Caco-2 (cell line): Measurements from ENCODE around the gene FAAH. TPM values are rescaled to one million over a fixed set of nuclear protein-coding genes. Genes with fewer than 3 reads are reported as not detected.

Source experiments
- BruUV-seq: library from RNA; stranded (reverse); fragments of 400-500 nt; replicated peaks from 2 replicates; lab custom pipeline; 2021; lab: Mats Ljungman, UMichigan
- CTCF ChIA-PET: fragments of 300-600 bp; sonication (Branson Sonifier 250); formaldehyde crosslinking; loops from one replicate; lab custom pipeline; 2022; ENCODE audit warnings: antibody characterized with exemption; lab: Charles Lee
- POLR2A ChIA-PET: fragments of 300-600 bp; sonication (Branson Sonifier 250); formaldehyde crosslinking; loops from one replicate; lab custom pipeline; 2022; ENCODE audit warnings: antibody characterized with exemption; lab: Charles Lee
- DNase-seq, 2 experiments: peaks; one replicate each; pipeline versions ENCODE4 v3.0.0 to v3.0.0-alpha.2; 2020 to 2022
- H3K27me3 ChIP-seq: replicated peaks from 2 replicates; pipeline ENCODE4 v1.6.0; 2011; ENCODE audit warnings: low read length; ENCODE audit not compliant: control insufficient read depth, insufficient read depth
- H3K36me3 ChIP-seq: 2 replicates; pipeline ENCODE4 v1.5.1; 2011; ENCODE audit warnings: low read length; ENCODE audit not compliant: control insufficient read depth, insufficient read depth
- H3K4me1 ChIP-seq: fragments of 250-450 bp; sonication (Bioruptor Pico); 2 replicates; pipeline ENCODE4 v1.5.1; 2020; ENCODE audit warnings: mild to moderate bottlenecking
- H3K4me3 ChIP-seq: 2 replicates; pipeline ENCODE4 v1.5.1; 2011; ENCODE audit warnings: low read depth, mild to moderate bottlenecking, control low read depth, low read length
- H3K9me3 ChIP-seq: fragments of 250-450 bp; sonication (Bioruptor Pico); 2 replicates; pipeline ENCODE4 v1.5.1; 2020; ENCODE audit warnings: mild to moderate bottlenecking, moderate library complexity
- H3K27ac Mint-ChIP-seq: one replicate; pipeline ENCODE4 v1.8.0; 2022; ENCODE audit warnings: mixed read lengths; ENCODE audit not compliant: unreplicated experiment
- H3K27me3 Mint-ChIP-seq: one replicate; pipeline ENCODE4 v1.8.0; 2022; ENCODE audit warnings: mixed read lengths; ENCODE audit not compliant: insufficient read depth, unreplicated experiment
- H3K36me3 Mint-ChIP-seq: one replicate; pipeline ENCODE4 v1.8.0; 2022; ENCODE audit warnings: mild to moderate bottlenecking, mixed read lengths; ENCODE audit not compliant: insufficient read depth, unreplicated experiment
- H3K4me1 Mint-ChIP-seq: one replicate; pipeline ENCODE4 v1.8.0; 2022; ENCODE audit warnings: low read depth, mixed read lengths; ENCODE audit not compliant: unreplicated experiment
- H3K4me3 Mint-ChIP-seq: one replicate; pipeline ENCODE4 v1.8.0; 2022; ENCODE audit warnings: mild to moderate bottlenecking, moderate library complexity, mixed read lengths; ENCODE audit not compliant: unreplicated experiment
- H3K9me3 Mint-ChIP-seq: one replicate; pipeline ENCODE4 v1.8.0; 2022; ENCODE audit warnings: mixed read lengths; ENCODE audit not compliant: unreplicated experiment
- CTCF ChIP-seq, 2 experiments: fragments of 200-600 bp in 1 of 2; IDR thresholded peaks; 1 replicate in 1 of 2; 2 replicates in 1 of 2; pipeline versions ENCODE4 v1.5.1 to v1.8.0; 2011 to 2022; ENCODE audit warnings: antibody characterized with exemption in 1 of 2, control low read depth in 1 of 2, inconsistent platforms in 1 of 2, low read depth in 1 of 2, low read length in 1 of 2, mild to moderate bottlenecking in 1 of 2, moderate library complexity in 1 of 2; ENCODE audit not compliant: insufficient read depth in 1 of 2, severe bottlenecking in 1 of 2, unreplicated experiment in 1 of 2
- intact Hi-C: fragments of 100-400 bp; cut with micrococcal nuclease; formaldehyde crosslinking; loops from one replicate; pipeline ENCODE4 v1.10.0; 2022; ENCODE audit not compliant: unreplicated experiment
- total RNA-seq: library from RNA; stranded (reverse); gene quantifications from 2 replicates; pipeline ENCODE4 v1.2.3, GENCODE V29; 2022

The FAAH gene
- total RNA-seq, 1 experiment from 2014 or later: 29.1 TPM

DNA sequence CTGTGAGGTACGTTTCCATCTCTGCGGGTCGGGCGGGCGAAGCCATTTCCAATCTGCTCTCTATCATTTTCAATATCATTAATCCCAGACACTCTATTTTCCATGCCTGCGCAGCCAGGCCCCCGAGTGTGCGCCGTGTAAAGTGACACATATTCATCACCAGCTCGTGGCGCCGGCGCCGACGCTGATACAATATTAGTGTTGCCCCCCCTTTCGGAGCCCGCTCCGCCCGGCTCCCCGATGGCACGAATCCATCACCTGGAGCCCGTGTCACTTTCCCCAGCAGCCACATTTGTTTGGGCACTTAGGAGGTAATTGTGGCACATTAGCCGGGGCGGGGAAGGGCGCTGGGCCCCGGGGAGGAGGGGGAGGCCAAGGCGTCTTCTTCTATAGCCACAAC lies 61.8 kb downstream of the FAAH start:
- H3K4me3 Mint-ChIP-seq: no peak overlapping the region
- Histone ChIP-seq H3K27me3 (no peaks in the 10 kb centered on the region), H3K36me3 (no peaks in the 10 kb centered on the region), H3K4me1 (no peaks in the 10 kb centered on the region), H3K9me3 (no peaks in the 10 kb centered on the region), H3K4me3 (no peak overlapping the region)
- no peak for DNase-seq
- ChIA-PET CTCF (interaction anchor here (0.5 kb wide), 1 partner anchor 23 kb away, joined by 3 read pairs; no protein-coding TSS in a partner anchor), POLR2A (no interaction called here)
- BruUV-seq: no TSS peak
- no peak overlapping the region for H3K27ac Mint-ChIP-seq
- TF ChIP-seq CTCF (IDR thresholded peaks at IDR 0.05; ENCODE audit: insufficient read depth in 1 of 2, low read depth in 1 of 2, low read length in 1 of 2, severe bottlenecking in 1 of 2, unreplicated experiment in 1 of 2): no peak
- H3K4me1 Mint-ChIP-seq: no peaks in the 10 kb centered on the region
- no peaks in the 10 kb centered on the region for H3K36me3 Mint-ChIP-seq
- H3K27me3 Mint-ChIP-seq: peaks cover 19% of the 10 kb centered on the region
- H3K9me3 Mint-ChIP-seq: no peaks in the 10 kb centered on the region
- intact Hi-C loops: no loop called here

DNA sequence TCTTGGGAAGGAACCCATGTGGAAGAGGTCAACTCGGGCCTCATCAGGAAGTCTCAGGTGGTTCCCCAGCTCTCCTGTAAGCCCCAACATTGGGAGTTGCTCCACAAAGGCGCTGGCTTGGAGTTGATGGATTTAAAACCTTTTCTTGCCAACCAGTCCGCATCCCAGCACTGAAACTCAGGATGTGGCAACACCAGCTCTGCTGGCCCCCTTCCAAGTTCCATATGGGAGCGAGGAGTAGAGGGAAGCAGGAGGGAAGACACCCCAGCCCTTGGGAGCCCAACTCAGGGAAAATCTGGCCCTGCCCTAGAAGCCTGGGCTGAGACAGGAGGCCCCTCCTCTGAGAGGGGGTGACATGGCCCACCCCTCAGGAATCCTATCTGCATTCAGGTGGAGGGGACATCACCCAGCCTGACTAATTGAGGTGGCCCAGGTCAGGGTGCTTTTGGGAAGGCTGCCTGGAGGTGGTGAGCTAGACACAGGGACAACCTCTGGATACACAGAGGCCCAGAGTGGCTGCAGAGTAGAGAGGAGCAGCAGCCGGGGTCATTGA lies 62.4 kb downstream of the FAAH start:
- Mint-ChIP-seq H3K36me3 (no peaks in the 10 kb centered on the region), H3K27me3 (peaks cover 25% of the 10 kb centered on the region), H3K4me1 (no peaks in the 10 kb centered on the region), H3K9me3 (no peaks in the 10 kb centered on the region), H3K27ac (no peak overlapping the region), H3K4me3 (no peak overlapping the region)
- intact Hi-C loops: no loop called here
- TF ChIP-seq CTCF (IDR thresholded peaks at IDR 0.05; ENCODE audit: insufficient read depth in 1 of 2, low read depth in 1 of 2, low read length in 1 of 2, severe bottlenecking in 1 of 2, unreplicated experiment in 1 of 2): no peak
- Histone ChIP-seq H3K36me3 (no peaks in the 10 kb centered on the region), H3K4me3 (no peak overlapping the region), H3K9me3 (no peaks in the 10 kb centered on the region), H3K4me1 (no peaks in the 10 kb centered on the region), H3K27me3 (no peaks in the 10 kb centered on the region)
- no TSS peak for BruUV-seq
- no peak for DNase-seq
- POLR2A ChIA-PET: no interaction called here
- CTCF ChIA-PET: no interaction called here

- ChIA-PET CTCF (no interaction called here), POLR2A (no interaction called here)
- Histone ChIP-seq H3K27me3 (no peaks in the 10 kb centered on the region), H3K4me3 (no peak overlapping the region), H3K4me1 (no peaks in the 10 kb centered on the region), H3K9me3 (no peaks in the 10 kb centered on the region), H3K36me3 (no peaks in the 10 kb centered on the region)
- DNase-seq: no peak
- no peak overlapping the region for H3K4me3 Mint-ChIP-seq
- no peak for TF ChIP-seq CTCF (IDR thresholded peaks at IDR 0.05; ENCODE audit: insufficient read depth in 1 of 2, low read depth in 1 of 2, low read length in 1 of 2, severe bottlenecking in 1 of 2, unreplicated experiment in 1 of 2)
- H3K27me3 Mint-ChIP-seq: peaks cover 25% of the 10 kb centered on the region
- BruUV-seq: no TSS peak
- no peaks in the 10 kb centered on the region for H3K36me3 Mint-ChIP-seq
- intact Hi-C loops: no loop called here
- no peaks in the 10 kb centered on the region for H3K4me1 Mint-ChIP-seq
- no peaks in the 10 kb centered on the region for H3K9me3 Mint-ChIP-seq
- no peak overlapping the region for H3K27ac Mint-ChIP-seq
Observed at GRCh38 chr1:46457178-46457577, 63.1 kb downstream of the FAAH start.
